ENCODE results near the gene ALOXE3.

ALOXE3 gene

DNA sequence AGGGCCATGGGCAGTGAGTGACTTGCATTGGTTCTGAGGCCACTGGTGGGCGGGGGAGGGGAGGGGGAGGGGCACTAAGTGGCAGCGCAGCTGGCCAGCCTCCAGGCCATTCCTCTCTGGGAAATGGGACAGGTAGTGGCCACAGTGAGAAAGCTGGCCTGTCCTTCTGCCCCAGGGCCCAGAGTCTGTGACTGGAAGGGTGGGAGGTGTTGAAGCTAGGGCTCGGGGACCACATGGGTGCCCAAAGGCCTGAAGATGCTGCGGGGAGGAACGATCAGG, 30.4 kb downstream of the ALOXE3 start:
- TF ChIP-seq, protein P1, sequence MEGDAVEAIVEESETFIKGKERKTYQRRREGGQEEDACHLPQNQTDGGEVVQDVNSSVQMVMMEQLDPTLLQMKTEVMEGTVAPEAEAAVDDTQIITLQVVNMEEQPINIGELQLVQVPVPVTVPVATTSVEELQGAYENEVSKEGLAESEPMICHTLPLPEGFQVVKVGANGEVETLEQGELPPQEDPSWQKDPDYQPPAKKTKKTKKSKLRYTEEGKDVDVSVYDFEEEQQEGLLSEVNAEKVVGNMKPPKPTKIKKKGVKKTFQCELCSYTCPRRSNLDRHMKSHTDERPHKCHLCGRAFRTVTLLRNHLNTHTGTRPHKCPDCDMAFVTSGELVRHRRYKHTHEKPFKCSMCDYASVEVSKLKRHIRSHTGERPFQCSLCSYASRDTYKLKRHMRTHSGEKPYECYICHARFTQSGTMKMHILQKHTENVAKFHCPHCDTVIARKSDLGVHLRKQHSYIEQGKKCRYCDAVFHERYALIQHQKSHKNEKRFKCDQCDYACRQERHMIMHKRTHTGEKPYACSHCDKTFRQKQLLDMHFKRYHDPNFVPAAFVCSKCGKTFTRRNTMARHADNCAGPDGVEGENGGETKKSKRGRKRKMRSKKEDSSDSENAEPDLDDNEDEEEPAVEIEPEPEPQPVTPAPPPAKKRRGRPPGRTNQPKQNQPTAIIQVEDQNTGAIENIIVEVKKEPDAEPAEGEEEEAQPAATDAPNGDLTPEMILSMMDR (conservative IDR thresholded peaks at IDR 0.05; ENCODE audit: low read depth, low read length): no peak
- DNase-seq (ENCODE audit: low read depth): no peak
- no peak overlapping the region for H3K4me3 ChIP-seq (ENCODE audit: low read length)

DNA sequence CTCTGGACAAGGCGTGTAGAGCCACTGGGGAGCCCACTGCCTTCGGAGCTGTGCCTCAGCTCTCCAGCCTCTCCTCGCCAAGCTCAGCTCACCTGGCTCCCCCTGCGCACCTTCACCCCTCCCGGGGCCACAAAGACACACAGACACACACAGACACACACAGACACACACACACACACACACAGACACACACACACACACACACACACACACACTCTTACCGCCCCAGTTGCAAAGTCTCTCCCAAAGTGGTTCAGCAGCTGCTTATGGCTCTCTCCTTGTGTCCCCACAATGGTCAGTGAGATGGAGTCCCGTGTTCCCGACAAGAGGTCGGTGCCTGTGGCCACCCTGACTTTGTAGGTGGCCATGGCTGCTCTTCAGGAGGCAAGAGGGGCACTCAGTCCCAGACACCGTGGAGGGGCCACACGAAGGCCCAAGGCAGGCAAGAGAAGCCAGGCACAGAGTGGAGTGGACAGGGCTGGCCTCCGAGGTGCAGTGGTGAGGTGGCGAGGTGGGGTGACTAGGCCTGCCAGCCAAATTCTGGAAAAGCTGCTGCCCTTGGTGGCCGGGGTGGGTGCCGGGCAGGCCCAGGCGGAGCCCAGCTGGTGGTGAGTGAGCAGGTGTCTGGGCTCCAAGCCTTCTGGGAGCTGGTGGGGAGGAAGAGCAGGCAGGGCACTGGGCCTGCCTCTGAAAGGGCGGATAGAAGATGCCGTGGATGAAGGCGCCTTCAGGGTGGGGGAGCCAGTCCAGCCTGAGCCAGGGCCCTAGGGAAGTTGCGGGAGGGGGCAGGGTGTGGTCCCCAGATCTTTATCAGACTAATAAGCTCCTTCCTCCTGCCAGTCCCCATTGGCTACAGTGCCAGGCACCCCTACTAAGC, 31.0 kb downstream of the ALOXE3 start, which contains the start of gene ALOX12B:
ALOX12B (minus strand) TSS at position 642 of the 877 bp plus-strand sequence; CDS start at position 368, 274 bp downstream.
- no peak for DNase-seq (ENCODE audit: low read depth)
- TF ChIP-seq, protein P1 (conservative IDR thresholded peaks at IDR 0.05; ENCODE audit: low read depth, low read length): no peak
- no peak within 1 kb of the TSS for H3K4me3 ChIP-seq (ENCODE audit: low read length)

DNA sequence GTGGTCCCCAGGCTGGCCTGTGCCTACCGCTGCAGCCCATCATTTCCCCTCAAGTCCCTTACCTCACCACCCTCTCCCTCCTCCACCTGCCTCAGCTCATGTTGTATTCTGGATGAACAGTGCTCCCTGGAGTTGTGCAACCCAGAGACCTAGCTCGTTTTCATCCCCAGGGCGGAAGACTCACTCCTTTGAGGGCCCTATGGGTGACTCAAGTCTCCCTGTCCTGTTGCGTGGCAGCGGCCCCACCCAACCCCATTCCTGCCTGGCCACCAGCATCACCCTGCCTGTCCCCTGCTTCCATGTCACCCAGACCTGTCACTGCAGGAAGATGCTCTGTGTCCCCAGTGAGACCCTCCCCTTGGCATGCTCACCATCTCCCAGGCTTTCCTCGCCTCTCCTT, 34.1 kb downstream of the ALOXE3 start:
- no peak for DNase-seq (ENCODE audit: low read depth)
- H3K4me3 ChIP-seq (ENCODE audit: low read length): no peak overlapping the region
- TF ChIP-seq, protein P1 (conservative IDR thresholded peaks at IDR 0.05; ENCODE audit: low read depth, low read length): no peak

DNA sequence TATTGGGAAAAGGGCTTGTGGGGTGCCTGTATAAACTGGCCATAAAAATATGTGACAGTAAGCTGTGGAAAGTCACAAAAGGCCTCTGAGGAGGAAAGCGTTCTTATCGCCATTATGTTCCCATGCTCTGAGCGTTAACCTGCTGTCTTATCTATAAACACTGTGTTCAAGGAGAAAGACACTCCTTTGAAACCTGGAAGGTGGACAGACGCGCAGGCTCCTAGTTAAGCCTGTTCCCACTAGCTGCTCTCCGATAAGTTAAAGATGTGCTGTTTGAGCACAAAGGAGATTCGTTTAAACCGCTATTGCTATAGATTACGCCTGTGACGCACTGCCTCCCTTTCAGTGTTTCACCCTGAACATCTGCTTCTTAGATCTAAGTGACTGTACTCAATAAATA, 36.0 kb downstream of the ALOXE3 start:
- no peak for DNase-seq (ENCODE audit: low read depth)
- no peak overlapping the region for H3K4me3 ChIP-seq (ENCODE audit: low read length)
- TF ChIP-seq, protein P1 (conservative IDR thresholded peaks at IDR 0.05; ENCODE audit: low read depth, low read length): no peak

DNA sequence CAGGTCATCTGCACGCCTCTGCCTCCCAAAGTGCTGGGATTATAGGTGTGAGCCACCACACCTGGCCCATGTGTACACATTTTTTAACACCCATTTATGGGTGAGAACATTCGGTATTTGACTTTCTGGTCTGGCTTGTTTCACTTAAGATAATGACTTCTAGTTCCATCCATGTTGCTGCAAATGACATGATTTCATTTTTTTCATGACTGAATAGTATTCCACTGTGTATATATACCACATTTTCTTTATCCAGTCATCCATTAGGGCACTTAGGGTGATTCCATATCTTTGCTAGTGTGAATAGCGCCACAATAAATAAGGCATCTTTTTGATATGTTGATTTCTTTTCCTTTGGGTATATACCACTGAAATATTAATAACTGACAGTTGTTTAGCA, 36.4 kb downstream of the ALOXE3 start:
- no peak for DNase-seq (ENCODE audit: low read depth)

DNA sequence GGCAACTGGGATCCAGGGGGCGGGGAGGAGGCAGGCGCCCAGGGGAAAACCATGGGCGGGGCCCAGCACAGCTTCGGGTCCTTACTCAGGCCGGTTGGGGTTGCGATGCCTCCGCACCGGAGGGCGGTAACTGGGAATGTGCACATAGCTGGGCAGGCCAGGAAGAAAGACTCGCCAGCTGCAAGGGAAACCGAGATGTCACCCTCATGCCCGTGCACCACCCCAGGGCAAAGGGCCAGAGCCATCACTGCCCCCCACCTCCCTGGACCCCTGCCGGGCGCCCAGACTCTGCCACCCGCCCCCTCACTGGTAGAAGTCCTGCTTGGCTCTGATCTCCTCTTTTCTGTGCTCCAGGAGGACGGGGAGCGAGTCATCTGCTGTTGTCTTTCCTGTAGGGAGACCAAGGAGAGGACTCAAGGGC, 37.5 kb downstream of the ALOXE3 start:
- no peak overlapping the region for H3K4me3 ChIP-seq (ENCODE audit: low read length)
- TF ChIP-seq, protein P1 (conservative IDR thresholded peaks at IDR 0.05; ENCODE audit: low read depth, low read length): no peak
- DNase-seq (ENCODE audit: low read depth): no peak

More for the DNA sequence above, 36.4 kb downstream of the ALOXE3 start:
- H3K4me3 ChIP-seq (ENCODE audit: low read length): no peak overlapping the region
- TF ChIP-seq, protein P1 (conservative IDR thresholded peaks at IDR 0.05; ENCODE audit: low read depth, low read length): no peak

DNA sequence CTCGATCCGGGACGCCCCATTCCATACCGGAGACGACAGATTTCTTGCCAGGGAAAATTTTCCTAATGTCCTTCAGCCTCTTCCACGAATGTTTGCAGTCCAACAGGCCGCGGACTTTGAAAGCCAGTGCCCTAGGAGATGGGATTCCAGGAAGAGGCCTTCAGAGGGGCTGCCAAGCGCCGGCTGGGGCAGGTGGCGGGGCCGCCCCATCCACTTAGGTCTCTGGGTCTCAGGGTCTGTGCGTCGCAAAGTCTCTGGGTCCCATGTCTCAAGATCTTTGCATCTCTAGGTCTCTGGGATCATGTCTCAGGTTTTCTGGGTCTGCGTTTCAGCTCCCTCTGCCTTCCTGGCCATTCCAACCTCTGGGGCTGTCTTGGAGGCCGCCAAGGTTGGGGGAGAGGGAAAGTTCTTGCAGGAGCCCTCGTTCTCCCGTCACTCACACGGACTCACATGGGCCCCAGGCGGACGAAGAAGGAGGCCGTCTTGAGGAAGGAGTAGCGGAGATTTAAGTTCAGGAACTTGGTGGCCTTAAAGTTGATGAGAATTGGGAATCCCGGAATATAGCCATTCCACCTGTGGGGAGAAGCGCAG, 38.0 kb downstream of the ALOXE3 start:
- DNase-seq (ENCODE audit: low read depth): no peak
- H3K4me3 ChIP-seq (ENCODE audit: low read length): no peak overlapping the region
- TF ChIP-seq, protein P1 (conservative IDR thresholded peaks at IDR 0.05; ENCODE audit: low read depth, low read length): no peak

Measured in retinal pigment epithelial cell (primary cell).